ENCODE results near the gene TAF5L.

- no peak for TF ChIP-seq CTCF (IDR thresholded peaks at IDR 0.05)
- no peak for TF ChIP-seq ZSCAN20 (CRISPR knock-in tag; IDR thresholded peaks at IDR 0.05)
- no peak for TF ChIP-seq POLR2A (IDR thresholded peaks at IDR 0.05; ENCODE audit: low read length)
- no peak for TF ChIP-seq EP300 (IDR thresholded peaks at IDR 0.05)
- no peak for TF ChIP-seq MYC (IDR thresholded peaks at IDR 0.05; ENCODE audit: borderline replicate concordance, low read length)
Observed at GRCh38 chr1:229590119-229590518, 35.8 kb downstream of the TAF5L start.

Data from A549 (cell line).